PC-9 (cell line): ENCODE results near the gene PIP5K1B. TPM values are rescaled to one million over a fixed set of nuclear protein-coding genes. Genes with fewer than 3 reads are reported as not detected.

Source experiments
- BruUV-seq: library from RNA; stranded (reverse); fragments of 400-500 nt; replicated peaks from 2 replicates; lab custom pipeline; 2021; lab: Mats Ljungman, UMichigan
- CTCF ChIA-PET: fragments of 300-600 bp; sonication (Branson Sonifier 250); formaldehyde crosslinking; loops from one replicate; lab custom pipeline; 2022; ENCODE audit warnings: antibody characterized with exemption; lab: Charles Lee
- POLR2A ChIA-PET: fragments of 300-600 bp; sonication (Branson Sonifier 250); formaldehyde crosslinking; loops from one replicate; lab custom pipeline; 2022; ENCODE audit warnings: antibody characterized with exemption; ENCODE audit not compliant: unreplicated experiment; lab: Charles Lee
- DNase-seq, 2 experiments: peaks; one replicate each; pipeline versions ENCODE4 v3.0.0 to v3.0.0-alpha.2; 2015 to 2022; ENCODE audit warnings: mixed read lengths in 1 of 2
- H2AFZ ChIP-seq: fragments of 200-600 bp; sonication (generic); 2 replicates; pipeline ENCODE4 v1.8.1; 2017; ENCODE audit warnings: antibody characterized with exemption
- H3F3A ChIP-seq: fragments of 200-600 bp; sonication (generic); 2 replicates; pipeline ENCODE4 v1.8.1; 2017; ENCODE audit warnings: antibody characterized with exemption, mild to moderate bottlenecking, low read depth; ENCODE audit not compliant: insufficient read depth
- H3K27ac ChIP-seq: fragments of 200-600 bp; sonication (generic); 2 replicates; pipeline ENCODE4 v1.6.1; 2016; ENCODE audit warnings: mixed run types
- H3K27me3 ChIP-seq: fragments of 200-600 bp; sonication (generic); 2 replicates; pipeline ENCODE4 v1.6.1; 2016; ENCODE audit warnings: low read depth, mixed run types; ENCODE audit not compliant: insufficient read depth
- H3K36me3 ChIP-seq: fragments of 200-600 bp; sonication (generic); 2 replicates; pipeline ENCODE4 v1.6.1; 2016; ENCODE audit warnings: low read depth, mixed run types
- H3K4me1 ChIP-seq: fragments of 200-600 bp; sonication (generic); replicated peaks from 2 replicates; pipeline ENCODE4 v1.6.1; 2016; ENCODE audit warnings: mixed run types; ENCODE audit not compliant: insufficient read depth
- H3K4me2 ChIP-seq: fragments of 200-600 bp; sonication (generic); 2 replicates; pipeline ENCODE4 v1.6.1; 2017; ENCODE audit warnings: mixed run types
- H3K4me3 ChIP-seq: fragments of 200-600 bp; sonication (generic); 2 replicates; pipeline ENCODE4 v1.6.1; 2016; ENCODE audit warnings: mixed run types
- H3K79me2 ChIP-seq: fragments of 200-600 bp; sonication (generic); 2 replicates; pipeline ENCODE4 v1.6.1; 2017; ENCODE audit warnings: low read depth, mixed run types
- H3K9me2 ChIP-seq: fragments of 200-600 bp; sonication (generic); 2 replicates; pipeline ENCODE4 v1.8.1; 2017; ENCODE audit warnings: mild to moderate bottlenecking; ENCODE audit not compliant: insufficient read depth
- H3K9me3 ChIP-seq: fragments of 200-600 bp; sonication (generic); 2 replicates; pipeline ENCODE4 v1.8.1; 2016; ENCODE audit warnings: low read depth; ENCODE audit not compliant: insufficient read depth
- H4K20me1 ChIP-seq: fragments of 200-600 bp; sonication (generic); 2 replicates; pipeline ENCODE4 v1.8.1; 2017; ENCODE audit not compliant: insufficient read depth
- EZH2 ChIP-seq: fragments of 200-600 bp; sonication (generic); IDR thresholded peaks from 2 replicates; pipeline ENCODE4 v1.8.0; 2017; ENCODE audit warnings: antibody characterized with exemption, low read depth
- intact Hi-C: fragments of 100-400 bp; cut with micrococcal nuclease; formaldehyde crosslinking; loops from one replicate; pipeline ENCODE4 v1.10.0; 2022; ENCODE audit not compliant: unreplicated experiment
- total RNA-seq: library from RNA; stranded (reverse); gene quantifications from 2 replicates; pipeline ENCODE4 v1.2.3, GENCODE V29; 2021
- TF ChIP-seq, protein P1 (sequence below): fragments of 200-600 bp; sonication (generic); conservative IDR thresholded peaks from 2 replicates; pipeline ENCODE4 v1.6.1; 2017; ENCODE audit warnings: mixed run types, antibody characterized with exemption, mild to moderate bottlenecking, moderate library complexity

Gene PIP5K1B
- total RNA-seq, 1 experiment from 2014 or later: not detected

- BruUV-seq: no TSS peak
- intact Hi-C loops: no loop called here
- Histone ChIP-seq H3K27ac (no peak overlapping the region), H3K27me3 (peaks cover 49% of the 10 kb centered on the region), H3K9me3 (no peaks in the 10 kb centered on the region), H3F3A (no peaks in the 10 kb centered on the region), H2AFZ (no peak overlapping the region), H3K4me2 (no peak overlapping the region), H3K36me3 (no peaks in the 10 kb centered on the region), H3K9me2 (no peaks in the 10 kb centered on the region), H3K79me2 (no peaks in the 10 kb centered on the region), H3K4me1 (no peaks in the 10 kb centered on the region), H3K4me3 (no peak overlapping the region), H4K20me1 (no peaks in the 10 kb centered on the region)
- TF ChIP-seq, protein P1, sequence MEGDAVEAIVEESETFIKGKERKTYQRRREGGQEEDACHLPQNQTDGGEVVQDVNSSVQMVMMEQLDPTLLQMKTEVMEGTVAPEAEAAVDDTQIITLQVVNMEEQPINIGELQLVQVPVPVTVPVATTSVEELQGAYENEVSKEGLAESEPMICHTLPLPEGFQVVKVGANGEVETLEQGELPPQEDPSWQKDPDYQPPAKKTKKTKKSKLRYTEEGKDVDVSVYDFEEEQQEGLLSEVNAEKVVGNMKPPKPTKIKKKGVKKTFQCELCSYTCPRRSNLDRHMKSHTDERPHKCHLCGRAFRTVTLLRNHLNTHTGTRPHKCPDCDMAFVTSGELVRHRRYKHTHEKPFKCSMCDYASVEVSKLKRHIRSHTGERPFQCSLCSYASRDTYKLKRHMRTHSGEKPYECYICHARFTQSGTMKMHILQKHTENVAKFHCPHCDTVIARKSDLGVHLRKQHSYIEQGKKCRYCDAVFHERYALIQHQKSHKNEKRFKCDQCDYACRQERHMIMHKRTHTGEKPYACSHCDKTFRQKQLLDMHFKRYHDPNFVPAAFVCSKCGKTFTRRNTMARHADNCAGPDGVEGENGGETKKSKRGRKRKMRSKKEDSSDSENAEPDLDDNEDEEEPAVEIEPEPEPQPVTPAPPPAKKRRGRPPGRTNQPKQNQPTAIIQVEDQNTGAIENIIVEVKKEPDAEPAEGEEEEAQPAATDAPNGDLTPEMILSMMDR: no peak
- POLR2A ChIA-PET: no interaction called here
- no peak for DNase-seq
- CTCF ChIA-PET: no interaction called here
These were observed 23.7 kb downstream of the PIP5K1B start for GRCh38 chr9:68728731-68729130.

- Histone ChIP-seq H3K4me2 (no peak overlapping the region), H3K27ac (no peak overlapping the region), H3K9me3 (no peaks in the 10 kb centered on the region), H3K36me3 (no peaks in the 10 kb centered on the region), H2AFZ (no peak overlapping the region), H3K4me3 (no peak overlapping the region), H3K4me1 (no peaks in the 10 kb centered on the region), H4K20me1 (no peaks in the 10 kb centered on the region), H3K27me3 (peaks cover 46% of the 10 kb centered on the region), H3F3A (no peaks in the 10 kb centered on the region), H3K9me2 (no peaks in the 10 kb centered on the region), H3K79me2 (no peaks in the 10 kb centered on the region)
- intact Hi-C loops: no loop called here
- DNase-seq: no peak
- POLR2A ChIA-PET: no interaction called here
- CTCF ChIA-PET: no interaction called here
- TF ChIP-seq EZH2: no peak
- TF ChIP-seq, protein P1: no peak
- BruUV-seq: no TSS peak
These were observed 25.7 kb downstream of the PIP5K1B start for GRCh38 chr9:68730570-68731235.

- no peaks in the 10 kb centered on the region for H3K79me2 ChIP-seq
- no peaks in the 10 kb centered on the region for H3K36me3 ChIP-seq
- H3F3A ChIP-seq: no peaks in the 10 kb centered on the region
- TF ChIP-seq EZH2: no peak
- TF ChIP-seq, protein P1: no peak
- no peaks in the 10 kb centered on the region for H3K9me2 ChIP-seq
- H3K27ac ChIP-seq: no peak overlapping the region
- no peaks in the 10 kb centered on the region for H3K9me3 ChIP-seq
- ChIA-PET POLR2A (no interaction called here), CTCF (no interaction called here)
- no TSS peak for BruUV-seq
- H3K4me2 ChIP-seq: no peak overlapping the region
- H2AFZ ChIP-seq: no peak overlapping the region
- no peaks in the 10 kb centered on the region for H4K20me1 ChIP-seq
- no peaks in the 10 kb centered on the region for H3K4me1 ChIP-seq
- DNase-seq: no peak
- intact Hi-C loops: no loop called here
- H3K4me3 ChIP-seq: no peak overlapping the region
- peaks cover 41% of the 10 kb centered on the region for H3K27me3 ChIP-seq
These were observed 26.8 kb downstream of the PIP5K1B start for GRCh38 chr9:68731857-68732256.
